GM21367 (cell line): ENCODE measurements around the gene SNX1.
"Not testable (repeated sequence)": the region's sequence is repeated elsewhere in the genome, so short reads cannot be mapped to it uniquely, and the experiment has no call there.

Source experiments
- ATAC-seq: cut with Tn5 transposase; IDR thresholded peaks from one replicate; pipeline ENCODE4 v1.9.1; 2021; ENCODE audit not compliant: unreplicated experiment

SNX1 gene

DNA sequence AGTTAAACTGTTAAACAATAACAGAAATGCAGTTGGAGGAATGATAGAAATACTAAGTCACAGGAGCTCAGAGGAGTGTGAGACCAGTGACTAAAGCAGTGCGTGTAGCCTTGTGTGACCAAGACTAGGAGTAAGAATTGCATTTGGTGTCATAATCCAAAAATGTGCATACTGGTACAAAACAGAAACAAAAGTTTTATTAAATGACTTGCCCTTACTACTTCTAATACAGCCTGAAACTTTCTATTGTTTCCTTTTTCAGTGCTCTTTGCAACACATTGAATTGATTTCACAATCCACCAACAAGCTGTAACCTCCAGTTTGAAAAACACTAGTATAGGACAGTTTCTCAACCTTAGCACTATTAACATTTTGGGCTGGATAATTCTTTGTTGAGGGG is 17.1 kb downstream of the SNX1 start:
- ATAC-seq = no peak

- no peak for ATAC-seq
Measured at GRCh38 chr15:64117759-64118487, 22.1 kb downstream of the SNX1 start.

GRCh38 chr15:64120322-64120721 is 24.5 kb downstream of the SNX1 start:
- ATAC-seq = not testable (repeated sequence)

DNA sequence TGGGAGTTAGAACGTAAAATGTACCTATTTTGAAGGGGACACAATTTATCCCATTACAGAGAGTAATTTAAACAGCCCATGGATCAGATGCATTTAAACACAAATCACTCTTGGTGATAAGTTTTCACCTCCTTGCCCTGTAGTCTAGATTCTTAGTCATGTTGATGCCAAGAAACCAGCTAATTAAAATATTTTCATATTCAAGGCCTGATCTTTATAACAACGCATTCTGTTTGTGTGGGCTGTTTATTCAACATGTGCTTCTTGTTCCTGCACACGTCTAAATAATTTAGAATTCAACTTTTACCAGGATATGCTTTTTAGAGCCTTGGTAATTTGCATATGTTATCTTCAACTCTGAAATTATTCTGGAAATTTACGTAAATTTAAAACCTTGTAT is 25.8 kb downstream of the SNX1 start:
- ATAC-seq = no peak

DNA sequence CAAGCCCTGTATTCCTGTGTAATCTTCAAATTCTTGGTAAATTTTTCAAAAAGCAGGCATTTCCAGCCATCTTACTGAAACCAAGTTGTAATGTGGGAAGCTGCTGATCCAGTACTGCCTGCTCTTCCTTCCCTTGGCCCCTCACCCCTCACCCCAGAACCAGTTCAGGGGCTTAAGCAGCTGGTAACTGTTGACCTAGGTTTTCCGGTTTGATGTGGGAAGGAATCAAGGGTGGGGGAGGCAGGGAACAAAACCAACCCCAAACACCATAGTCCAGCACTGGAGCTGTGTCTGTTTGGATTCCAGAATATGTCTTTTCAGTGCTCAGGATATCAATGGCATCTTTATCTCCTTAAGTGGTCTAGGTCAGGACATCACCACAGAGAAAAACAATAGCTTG is 26.7 kb downstream of the SNX1 start:
- ATAC-seq = no peak

DNA sequence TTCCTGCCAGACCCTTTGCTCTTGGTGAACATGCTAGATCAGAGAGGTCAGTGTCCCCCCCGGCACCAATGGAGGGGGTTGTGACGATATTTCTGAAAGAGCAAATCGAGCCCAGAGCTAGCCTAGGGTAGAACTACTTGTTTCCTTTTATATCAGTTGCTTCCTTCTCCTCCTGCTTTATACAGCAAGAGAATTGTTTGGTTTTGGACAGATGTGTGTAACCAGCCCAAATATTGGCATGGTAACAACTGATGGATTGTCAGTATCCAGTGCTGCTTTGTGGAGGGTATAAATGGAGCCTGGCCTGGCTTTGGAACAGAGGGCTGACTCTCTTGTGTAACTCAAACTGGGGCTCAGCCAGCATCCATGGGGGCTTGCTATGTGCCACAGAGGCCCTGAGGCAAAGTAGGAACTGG is 27.2 kb downstream of the SNX1 start:
- no peak for ATAC-seq

DNA sequence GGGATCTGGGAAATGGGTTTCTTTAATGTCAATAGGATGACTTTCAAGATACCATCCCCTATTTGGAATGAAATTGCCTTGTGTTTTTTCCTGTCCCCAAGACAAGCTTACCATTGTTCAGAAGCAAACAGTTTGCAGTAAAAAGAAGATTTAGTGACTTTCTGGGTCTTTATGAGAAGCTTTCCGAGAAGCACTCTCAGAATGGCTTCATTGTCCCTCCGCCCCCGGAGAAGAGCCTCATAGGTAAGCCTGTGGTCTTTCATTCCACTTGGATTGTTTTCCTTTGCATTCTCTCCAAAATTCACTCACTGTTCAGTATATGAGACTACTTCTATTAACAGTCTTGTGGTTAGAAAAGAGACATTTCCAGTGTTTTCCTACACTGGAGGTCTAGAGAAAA is 30.2 kb downstream of the SNX1 start:
- ATAC-seq = no peak

DNA sequence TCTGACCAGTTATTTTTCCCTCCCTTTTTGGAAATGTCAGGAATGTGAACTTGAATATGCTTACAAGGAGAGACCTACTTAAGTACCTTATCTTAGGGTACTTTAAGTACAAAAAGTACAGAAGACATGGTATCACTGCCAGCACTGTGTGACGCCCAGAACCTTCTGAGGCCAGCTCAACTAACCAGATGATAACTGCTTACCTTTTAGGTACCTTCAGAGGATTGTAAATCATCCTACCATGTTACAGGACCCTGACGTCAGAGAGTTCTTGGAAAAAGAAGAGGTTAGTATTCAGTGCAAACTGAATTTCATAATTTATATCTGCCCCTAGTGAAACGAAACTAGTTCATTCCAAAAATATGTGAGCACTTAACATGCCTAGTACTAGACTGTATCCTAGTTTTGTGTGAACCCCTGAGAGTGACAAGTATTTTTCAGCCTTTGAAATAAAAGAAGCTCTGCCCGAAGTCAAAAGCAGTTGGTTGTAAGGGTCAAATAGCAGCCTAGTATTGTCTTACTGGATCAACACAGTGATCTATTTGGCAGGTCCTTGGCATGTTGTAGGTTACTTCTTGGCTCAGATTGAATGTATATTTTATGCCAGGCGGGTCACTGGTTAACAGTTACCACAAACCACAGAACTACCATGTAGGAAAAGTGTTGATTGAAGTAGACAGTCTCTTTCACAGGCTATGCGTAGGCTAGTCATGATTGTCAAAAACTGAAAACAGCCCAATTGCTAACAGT is 31.9 kb downstream of the SNX1 start:
- no peak for ATAC-seq

DNA sequence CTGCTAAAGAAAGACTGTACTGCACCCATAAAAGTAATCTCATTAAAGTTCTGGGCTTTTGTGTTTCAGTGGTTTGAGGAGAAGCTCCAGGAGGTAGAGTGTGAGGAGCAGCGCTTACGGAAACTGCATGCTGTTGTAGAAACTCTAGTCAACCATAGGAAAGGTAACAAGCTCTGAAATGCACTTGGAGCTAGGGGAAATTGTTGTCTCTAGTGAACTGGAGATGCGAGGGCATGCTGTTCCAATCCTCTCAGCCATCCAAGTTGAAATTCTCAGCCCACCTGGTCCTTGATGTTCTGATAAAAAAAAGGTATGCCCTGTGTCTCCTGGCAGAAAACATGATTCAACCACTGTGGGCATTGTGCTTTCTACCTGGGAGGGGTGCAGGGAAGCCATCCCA is 34.4 kb downstream of the SNX1 start:
- ATAC-seq = no peak

DNA sequence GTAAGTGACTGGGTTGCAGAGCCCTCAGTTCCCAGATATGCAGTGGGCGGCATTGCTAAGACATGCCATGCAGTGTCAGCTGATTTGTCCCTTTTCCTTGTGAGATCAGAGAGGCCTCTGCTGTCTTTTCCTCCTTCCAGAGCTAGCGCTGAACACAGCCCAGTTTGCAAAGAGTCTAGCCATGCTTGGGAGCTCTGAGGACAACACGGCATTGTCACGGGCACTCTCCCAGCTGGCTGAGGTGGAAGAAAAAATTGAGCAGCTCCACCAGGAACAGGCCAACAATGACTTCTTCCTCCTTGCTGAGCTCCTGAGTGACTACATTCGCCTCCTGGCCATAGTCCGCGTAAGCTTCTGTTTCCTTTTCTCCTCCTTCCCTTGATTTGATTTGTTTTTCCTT is 35.8 kb downstream of the SNX1 start:
- ATAC-seq = no peak

- no peak for ATAC-seq
Measured at GRCh38 chr15:64132217-64132616, 36.4 kb downstream of the SNX1 start.

DNA sequence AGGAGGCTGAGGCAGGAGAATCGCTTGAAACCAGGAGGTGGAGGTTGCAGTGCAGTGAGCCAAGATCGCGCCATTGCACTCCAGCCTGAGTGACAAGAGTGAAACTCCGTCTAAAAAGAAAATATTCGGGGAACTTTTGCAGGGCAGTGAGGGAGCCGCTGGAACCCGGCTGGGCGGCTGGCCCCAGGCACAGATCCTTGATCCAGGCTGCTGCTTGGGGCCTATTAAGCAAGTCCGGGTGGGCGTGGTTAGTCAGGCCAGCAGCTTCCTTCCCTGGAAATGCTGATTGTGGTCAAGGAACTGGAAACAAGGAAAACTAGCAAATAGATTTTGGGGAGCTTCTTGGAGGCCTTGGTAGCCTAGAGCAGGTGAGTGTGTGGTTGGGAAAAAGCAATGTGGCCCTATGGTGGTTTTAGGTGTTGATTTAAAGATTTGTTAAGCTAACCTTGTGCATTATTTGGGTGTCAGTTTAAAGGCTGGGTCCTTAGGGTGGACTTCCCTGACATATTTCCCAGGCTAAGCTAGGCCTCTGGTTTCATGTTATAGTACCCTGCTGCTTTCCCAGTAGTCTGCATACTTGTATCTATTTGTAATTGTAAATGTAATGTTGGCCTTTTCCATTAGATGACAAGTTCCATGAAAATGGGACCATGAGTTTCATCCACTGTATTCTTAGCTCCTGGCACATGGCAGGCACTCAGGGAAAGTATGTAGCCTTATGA is 38.0 kb downstream of the SNX1 start:
- no peak for ATAC-seq

DNA sequence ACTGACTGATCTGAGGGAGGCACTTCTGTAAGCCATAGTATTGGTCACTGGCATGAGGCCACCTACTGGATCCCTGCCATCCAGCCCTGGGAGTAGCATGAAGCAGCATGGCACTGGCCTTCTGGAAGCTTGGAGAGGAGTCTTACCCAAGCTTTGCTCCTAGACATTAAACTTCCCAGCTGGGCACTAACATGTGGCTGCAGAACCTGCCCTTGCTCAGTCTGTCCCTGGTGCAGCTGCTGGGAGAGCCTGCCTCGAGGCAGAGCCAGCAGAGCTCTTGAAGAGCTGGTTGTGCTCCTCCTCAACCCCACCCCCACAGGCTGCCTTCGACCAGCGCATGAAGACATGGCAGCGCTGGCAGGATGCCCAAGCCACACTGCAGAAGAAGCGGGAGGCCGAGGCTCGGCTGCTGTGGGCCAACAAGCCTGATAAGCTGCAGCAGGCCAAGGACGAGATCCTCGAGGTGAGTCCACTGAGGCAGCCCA is 38.6 kb downstream of the SNX1 start:
- ATAC-seq = no peak

DNA sequence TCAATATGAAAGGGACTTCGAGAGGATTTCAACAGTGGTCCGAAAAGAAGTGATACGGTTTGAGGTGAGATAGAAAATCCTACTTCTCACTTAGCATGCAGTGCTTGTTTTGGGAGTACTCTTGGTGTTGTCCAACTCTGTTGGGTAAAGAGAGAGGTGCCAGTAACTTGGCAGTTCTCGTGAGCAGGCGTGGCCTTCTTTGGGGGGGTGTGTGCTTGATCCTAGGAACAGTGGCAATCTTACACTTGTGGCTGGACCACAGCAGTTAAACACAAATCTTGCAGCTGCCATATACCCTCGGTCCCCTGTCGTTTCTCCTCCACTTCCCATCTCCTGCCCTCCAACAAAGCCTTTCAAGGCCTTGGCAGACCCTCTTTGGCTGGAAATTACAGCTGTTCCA is 40.6 kb downstream of the SNX1 start:
- ATAC-seq = no peak

DNA sequence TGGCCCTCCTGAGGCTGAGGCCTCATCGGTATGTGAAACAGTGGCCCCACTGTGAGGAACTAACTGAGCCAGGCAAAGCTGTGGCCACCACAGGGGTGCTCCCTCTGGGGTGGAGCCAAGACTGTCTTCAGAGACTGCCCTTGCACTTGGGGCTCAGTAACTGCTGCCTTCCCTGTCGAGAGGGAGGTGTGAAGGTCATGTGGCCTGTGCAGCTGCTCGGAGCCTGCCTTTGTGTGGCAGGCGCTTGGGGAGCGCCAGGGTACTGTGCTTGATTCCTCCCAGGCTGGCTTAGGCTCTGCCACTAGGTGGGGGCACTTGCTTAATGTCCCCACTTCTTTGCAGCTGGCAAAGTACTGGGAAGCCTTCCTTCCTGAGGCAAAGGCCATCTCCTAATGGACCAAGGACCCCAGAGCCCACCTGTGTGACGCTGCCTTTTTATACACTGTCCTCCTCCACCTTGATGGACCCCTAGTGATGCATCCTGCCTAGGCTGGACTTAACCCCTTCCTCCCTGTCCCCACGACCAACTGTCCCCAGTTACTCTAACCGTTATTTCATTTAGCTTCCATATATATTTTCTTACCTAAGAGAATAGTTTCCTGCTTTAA is 41.5 kb downstream of the SNX1 start:
- ATAC-seq = no peak

DNA sequence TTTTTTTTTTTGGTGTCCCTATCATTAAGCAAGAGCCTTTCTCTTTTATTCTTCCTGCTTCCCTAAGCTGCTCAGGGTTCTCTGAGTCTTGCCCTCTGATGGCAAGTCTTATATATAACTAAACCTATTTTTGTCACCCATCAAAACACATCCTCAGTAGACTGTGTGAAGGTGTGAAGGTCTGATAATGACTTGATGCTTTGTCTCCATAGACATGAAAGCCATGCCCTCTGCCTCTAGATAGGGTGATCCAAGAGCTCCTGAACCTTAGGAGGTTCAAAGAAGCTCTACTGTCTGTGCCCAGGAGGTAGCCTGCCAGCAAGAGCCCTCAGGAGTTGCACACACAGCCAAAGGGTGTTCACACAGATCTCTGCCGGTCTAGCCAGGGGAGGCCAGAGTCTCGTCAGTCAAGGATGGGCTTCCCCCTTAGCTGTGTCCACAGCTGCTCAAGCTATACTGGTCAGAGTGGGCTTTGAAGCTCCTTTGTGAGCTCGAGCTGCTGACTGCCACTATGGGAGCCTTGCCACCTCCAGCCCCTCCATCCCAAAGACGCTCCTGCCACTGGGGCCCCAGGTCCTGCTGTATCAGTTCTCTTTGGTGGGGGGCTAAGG is 42.7 kb downstream of the SNX1 start:
- ATAC-seq = no peak

DNA sequence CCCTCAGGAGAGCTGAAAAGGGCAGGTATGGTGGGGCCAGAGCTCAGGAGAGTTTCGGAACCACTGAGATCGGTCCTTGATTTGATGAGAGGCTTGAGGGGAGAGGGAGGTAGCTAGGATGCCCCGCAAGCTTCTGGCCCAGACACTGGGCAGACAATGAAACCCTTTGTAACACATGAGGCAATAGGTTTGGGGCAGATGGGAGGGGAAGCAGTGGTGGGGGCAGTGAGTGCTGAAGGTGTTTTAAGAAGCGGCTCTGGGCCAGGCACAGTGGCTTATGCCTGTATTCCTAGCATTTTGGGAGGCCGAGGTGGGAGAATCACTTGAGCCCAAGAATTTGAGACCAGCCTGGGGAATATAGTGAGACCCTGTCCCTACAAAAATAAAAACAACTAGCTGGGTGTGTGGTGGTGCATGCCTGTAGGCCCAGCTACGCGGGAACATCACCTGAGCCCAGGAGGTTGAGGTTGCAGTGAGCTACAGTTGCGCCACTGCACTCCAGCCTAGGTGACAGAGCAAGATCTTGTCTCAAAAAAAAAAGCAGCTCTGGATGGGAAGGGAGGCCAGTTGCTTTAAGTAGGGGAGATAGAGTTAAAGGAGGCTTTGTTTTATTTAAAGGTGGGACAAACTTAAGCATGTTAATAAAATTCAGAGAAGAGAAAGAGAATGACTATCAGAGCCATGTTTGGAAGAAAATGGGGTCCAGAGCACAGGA is 46.2 kb downstream of the SNX1 start:
- ATAC-seq = no peak

GRCh38 chr15:64143276-64143675 is 47.5 kb downstream of the SNX1 start:
- no peak for ATAC-seq

DNA sequence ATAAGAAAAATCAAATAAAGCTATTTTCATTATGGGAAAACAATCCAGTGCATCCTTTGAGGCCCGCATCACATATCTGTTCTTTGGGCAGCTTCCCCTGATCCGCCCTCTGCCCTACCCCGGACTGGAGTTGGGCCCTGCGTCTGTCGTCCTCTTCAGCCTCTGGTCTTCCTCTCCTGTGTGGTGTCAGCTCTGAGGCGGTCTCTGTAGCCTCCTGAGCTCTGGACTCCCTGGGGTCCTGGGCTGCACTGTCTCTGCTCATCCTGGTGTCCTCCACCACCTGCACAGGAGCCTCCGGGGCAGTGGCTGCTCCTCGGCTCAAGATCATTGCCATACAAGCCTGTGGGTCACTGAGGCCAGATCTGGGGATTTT is 48.4 kb downstream of the SNX1 start:
- ATAC-seq = no peak

GRCh38 chr15:64144565-64145281 is 48.9 kb downstream of the SNX1 start:
- ATAC-seq = peak; percentile 50
